Measurements from ENCODE around the gene LAMC1.

DNA sequence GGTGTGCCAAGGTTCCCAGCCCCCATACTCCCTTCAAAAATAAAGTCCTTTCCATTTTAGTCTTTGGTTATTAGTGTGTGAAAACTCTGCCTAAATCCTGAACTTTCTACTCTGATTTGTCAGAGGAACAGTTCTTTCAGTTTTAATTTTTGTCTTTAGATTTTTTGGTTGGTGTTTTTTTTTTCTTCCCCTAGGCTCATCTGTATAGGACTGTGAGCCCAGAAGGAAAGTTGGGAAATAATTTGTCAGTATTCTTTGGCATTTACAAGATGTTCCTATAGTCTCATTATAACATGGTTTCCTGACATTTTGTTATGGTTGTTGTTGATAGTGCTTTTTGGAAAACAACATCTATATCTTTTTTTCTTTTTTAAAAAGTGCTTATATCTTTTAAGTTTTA is 38.0 kb downstream of the LAMC1 start:
- TF ChIP-seq, protein P1, sequence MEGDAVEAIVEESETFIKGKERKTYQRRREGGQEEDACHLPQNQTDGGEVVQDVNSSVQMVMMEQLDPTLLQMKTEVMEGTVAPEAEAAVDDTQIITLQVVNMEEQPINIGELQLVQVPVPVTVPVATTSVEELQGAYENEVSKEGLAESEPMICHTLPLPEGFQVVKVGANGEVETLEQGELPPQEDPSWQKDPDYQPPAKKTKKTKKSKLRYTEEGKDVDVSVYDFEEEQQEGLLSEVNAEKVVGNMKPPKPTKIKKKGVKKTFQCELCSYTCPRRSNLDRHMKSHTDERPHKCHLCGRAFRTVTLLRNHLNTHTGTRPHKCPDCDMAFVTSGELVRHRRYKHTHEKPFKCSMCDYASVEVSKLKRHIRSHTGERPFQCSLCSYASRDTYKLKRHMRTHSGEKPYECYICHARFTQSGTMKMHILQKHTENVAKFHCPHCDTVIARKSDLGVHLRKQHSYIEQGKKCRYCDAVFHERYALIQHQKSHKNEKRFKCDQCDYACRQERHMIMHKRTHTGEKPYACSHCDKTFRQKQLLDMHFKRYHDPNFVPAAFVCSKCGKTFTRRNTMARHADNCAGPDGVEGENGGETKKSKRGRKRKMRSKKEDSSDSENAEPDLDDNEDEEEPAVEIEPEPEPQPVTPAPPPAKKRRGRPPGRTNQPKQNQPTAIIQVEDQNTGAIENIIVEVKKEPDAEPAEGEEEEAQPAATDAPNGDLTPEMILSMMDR (IDR thresholded peaks at IDR 0.05): no peak
- TF ChIP-seq EZH2 (IDR thresholded peaks at IDR 0.05; ENCODE audit: borderline replicate concordance, insufficient read depth, low read depth, low read length, poor library complexity, severe bottlenecking): no peak

Data from B cell (primary cell).